SW480 (cell line): Measurements from ENCODE around the gene ORAI3.

ENCODE experiments used
- DNase-seq: peaks from one replicate; pipeline ENCODE4 v3.0.0-alpha.2; 2016; ENCODE audit warnings: low spot score

ORAI3 gene

GRCh38 chr16:30947859-30948666, 805 bp upstream of the ORAI3 start:
- DNase-seq = peak; percentile 73

- DNase-seq = peak; percentile 78
Measured at GRCh38 chr16:30949650-30950515, 1.0 kb downstream of the ORAI3 start.

GRCh38 chr16:30950516-30951065, 1.7 kb downstream of the ORAI3 start:
- no peak for DNase-seq

GRCh38 chr16:30951193-30951592, 2.3 kb downstream of the ORAI3 start:
- DNase-seq = no peak

- no peak for DNase-seq
Measured at GRCh38 chr16:30951750-30952149, 2.9 kb downstream of the ORAI3 start.

GRCh38 chr16:30953111-30953510, 4.2 kb downstream of the ORAI3 start:
- no peak for DNase-seq

GRCh38 chr16:30953511-30954124, 4.8 kb downstream of the ORAI3 start:
- no peak for DNase-seq

- no peak for DNase-seq
Measured at GRCh38 chr16:30954993-30955392, 6.1 kb downstream of the ORAI3 start.

GRCh38 chr16:30956601-30957455, 8.0 kb downstream of the ORAI3 start:
- DNase-seq = peak; percentile 89

GRCh38 chr16:30957456-30958174, 8.7 kb downstream of the ORAI3 start, which contains the start of gene SETD1A:
Gene SETD1A (plus strand): TSS chr16:30957754. CDS start chr16:30958732, 978 bp downstream.
- DNase-seq = peak; percentile 92

GRCh38 chr16:30958175-30959079, 9.6 kb downstream of the ORAI3 start:
- DNase-seq = peak; percentile 51

- DNase-seq = no peak
Measured at GRCh38 chr16:30961384-30961783, 12.5 kb downstream of the ORAI3 start.

- DNase-seq = no peak
Measured at GRCh38 chr16:30963925-30964511, 15.2 kb downstream of the ORAI3 start.

GRCh38 chr16:30964574-30965226, 15.8 kb downstream of the ORAI3 start:
- DNase-seq = no peak

GRCh38 chr16:30965436-30965835, 16.6 kb downstream of the ORAI3 start:
- no peak for DNase-seq

- DNase-seq = no peak
Measured at GRCh38 chr16:30966033-30966619, 17.3 kb downstream of the ORAI3 start.

GRCh38 chr16:30967795-30968194, 18.9 kb downstream of the ORAI3 start:
- no peak for DNase-seq

- no peak for DNase-seq
Measured at GRCh38 chr16:30969246-30969842, 20.5 kb downstream of the ORAI3 start.
